GM12801 (cell line): ENCODE data around the gene CLP1.

Experiments used
- CTCF ChIP-seq: IDR thresholded peaks from one replicate; pipeline ENCODE4 v1.5.1; 2011; ENCODE audit warnings: control low read depth; ENCODE audit not compliant: insufficient read length; ENCODE audit errors: extremely low read depth

CLP1 gene

GRCh38 chr11:57653163-57653562 lies 4.4 kb upstream of the CLP1 start:
- no peak for TF ChIP-seq CTCF

DNA sequence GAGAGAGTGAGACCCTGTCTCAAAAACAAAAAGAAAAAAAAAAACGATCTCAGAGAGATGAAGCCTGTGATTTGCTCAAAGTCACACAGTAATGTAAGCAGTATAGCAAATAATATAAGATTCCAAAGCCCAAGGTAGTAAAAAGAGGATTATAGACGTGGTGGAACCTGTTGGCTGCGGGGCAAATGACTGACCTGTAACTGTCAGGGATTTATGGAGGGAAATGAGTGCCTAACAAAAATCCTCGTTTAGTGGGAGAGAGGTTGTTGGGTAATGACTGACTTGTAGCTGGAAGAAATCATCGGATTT lies 723 bp upstream of the CLP1 start:
- no peak for TF ChIP-seq CTCF

DNA sequence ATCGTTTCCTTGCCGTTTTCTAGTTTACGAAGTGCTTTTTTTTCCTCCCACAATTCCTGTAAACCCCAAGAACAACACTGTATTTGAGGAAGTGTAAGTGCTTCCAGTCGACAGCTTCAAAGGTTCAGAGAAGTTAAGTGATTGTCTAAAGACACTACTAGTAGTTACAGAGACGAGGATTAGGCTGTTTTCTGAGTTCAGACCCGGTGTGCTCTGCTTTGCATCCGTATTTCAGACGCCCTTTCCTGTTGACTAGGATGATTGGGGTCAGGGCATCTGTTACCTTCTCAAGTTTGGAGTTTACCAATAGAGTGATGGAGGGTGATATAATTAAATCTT lies 430 bp downstream of the CLP1 start:
- TF ChIP-seq CTCF, result no peak

- TF ChIP-seq CTCF, result no peak
Observed at GRCh38 chr11:57659669-57660068, 2.1 kb downstream of the CLP1 start.

- TF ChIP-seq CTCF, result no peak
Observed at GRCh38 chr11:57662893-57663292, 5.3 kb downstream of the CLP1 start.

- TF ChIP-seq CTCF, result no peak
Observed at GRCh38 chr11:57663975-57664374, 6.4 kb downstream of the CLP1 start.

DNA sequence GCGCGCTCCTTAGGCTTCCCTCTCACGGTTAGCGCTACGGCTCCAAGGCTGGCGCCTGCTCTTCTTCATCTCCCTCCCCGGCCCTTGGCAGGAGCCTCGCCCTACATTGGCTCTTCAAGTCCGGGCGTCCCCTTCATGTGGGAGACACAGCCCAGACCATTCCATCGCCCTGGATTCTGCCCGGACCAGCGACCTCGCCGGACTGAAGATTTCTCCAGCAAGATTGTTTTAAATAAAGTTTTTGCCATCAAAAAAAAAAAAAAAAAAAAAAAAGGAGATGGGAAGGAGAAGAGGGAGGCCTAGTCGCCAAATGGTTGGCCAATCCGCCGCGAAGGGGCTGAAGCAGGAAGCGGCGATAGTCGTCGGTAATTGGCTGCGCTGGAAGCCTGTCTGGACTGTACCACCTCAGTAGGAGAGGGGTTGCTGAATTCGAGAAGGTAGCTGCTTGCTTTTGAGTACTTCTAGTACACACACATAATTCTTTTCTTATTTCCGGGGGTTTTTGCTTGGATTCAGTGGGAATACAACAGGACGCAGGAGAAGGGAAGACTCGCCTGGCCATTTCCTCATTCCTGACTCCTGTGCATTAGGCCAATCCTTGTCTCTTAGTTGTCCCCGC lies 9.7 kb downstream of the CLP1 start:
- TF ChIP-seq CTCF, result no peak
